SK-N-MC (cell line): ENCODE results near the gene TTN.

Experiments used
- EZH2 ChIP-seq: fragments of 200-600 bp; sonication (generic); IDR thresholded peaks from one replicate; pipeline ENCODE4 v1.6.1; 2017; ENCODE audit warnings: antibody characterized with exemption
- FOXP2 ChIP-seq: optimal IDR thresholded peaks from 2 replicates; pipeline ENCODE3; 2011; ENCODE audit warnings: mild to moderate bottlenecking, moderate library complexity; ENCODE audit not compliant: insufficient read depth; ENCODE audit errors: extremely low read length, control extremely low read depth
- POLR2AphosphoS5 ChIP-seq: IDR thresholded peaks from 2 replicates; pipeline ENCODE4 v1.6.1; 2012; ENCODE audit warnings: mild to moderate bottlenecking, low read depth, low read length, borderline replicate concordance

GRCh38 chr2:178776751-178777150 is 30.5 kb downstream of the TTN start:
- no peak for TF ChIP-seq EZH2
- no peak for TF ChIP-seq POLR2AphosphoS5
- TF ChIP-seq FOXP2, result no peak
